Ovary (tissue), 3 donors: ENCODE results near the gene SERAC1.

Experiments used
- CTCF ChIP-seq, 3 donors: fragments of 450-650 bp in 2 of 3; fragments of 200-600 bp in 1 of 3; IDR thresholded peaks; one replicate each; pipeline versions ENCODE4 v1.5.1 to v1.8.0; 2016 to 2022; ENCODE audit warnings: antibody characterized with exemption in 3 of 3, mild to moderate bottlenecking in 1 of 3
- POLR2A ChIP-seq: fragments of 450-650 bp; IDR thresholded peaks from one replicate; pipeline ENCODE4 v1.6.1; 2017; ENCODE audit warnings: antibody characterized with exemption, mild to moderate bottlenecking, moderate library complexity
- donor health status: DM: no; HTN: no; CAD: no.

DNA sequence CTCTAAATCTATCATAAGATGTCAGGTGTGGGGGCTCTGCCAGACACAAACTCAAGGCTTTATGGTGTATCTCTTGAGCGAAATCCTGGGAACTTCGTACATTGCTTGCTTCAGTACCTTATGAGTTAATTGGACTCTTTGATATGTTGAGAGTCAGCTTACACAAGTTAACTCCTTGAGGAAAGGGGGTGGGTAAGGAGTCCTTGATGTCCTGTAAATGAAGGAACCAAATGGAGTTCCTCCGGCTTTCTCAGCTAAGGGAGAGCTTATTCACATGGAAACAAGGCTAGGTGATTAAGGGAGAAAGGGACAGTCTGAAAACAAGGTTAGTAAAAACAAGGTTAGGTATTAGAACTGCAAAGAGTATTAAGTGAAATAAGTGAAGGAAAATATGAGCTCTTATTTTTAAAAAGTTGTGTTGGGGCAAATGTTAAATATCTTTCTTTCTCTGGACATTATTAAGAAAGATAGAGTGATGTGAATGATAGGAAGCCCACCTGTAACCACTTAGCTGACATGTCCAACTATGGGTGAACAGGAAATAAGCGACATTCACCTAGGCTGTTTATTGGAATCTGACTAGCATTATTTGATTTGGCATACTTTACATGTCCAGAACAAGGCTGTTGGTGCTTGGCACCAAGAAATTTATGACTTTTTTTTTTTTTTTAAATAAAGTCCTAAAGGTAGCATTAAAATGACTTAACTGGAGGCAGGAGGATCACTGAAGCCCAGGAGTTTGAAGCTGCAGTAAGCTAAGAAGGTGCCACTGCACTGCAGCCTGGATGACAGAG lies 26.6 kb upstream of the SERAC1 start:
- TF ChIP-seq CTCF (IDR thresholded peaks at IDR 0.05) (no peak), POLR2A (no peak)
